HAP-1 (cell line): ENCODE measurements around the gene FAIM.
"Not testable (repeated sequence)": the region's sequence is repeated elsewhere in the genome, so short reads cannot be mapped to it uniquely, and the experiment has no call there.

ENCODE experiments used
- DNase-seq, 2 experiments: peaks; one replicate each; pipeline ENCODE4 v3.0.0-alpha.2; 2016 to 2020; ENCODE audit warnings: low spot score in 2 of 2
- H3K27me3 ChIP-seq: fragments of 250-450 bp; sonication (Bioruptor Pico); 2 replicates; pipeline ENCODE4 v1.5.1; 2020; ENCODE audit warnings: low read depth, mild to moderate bottlenecking, moderate library complexity
- H3K36me3 ChIP-seq: fragments of 250-450 bp; sonication (Bioruptor Pico); replicated peaks from 2 replicates; pipeline ENCODE4 v1.5.1; 2020; ENCODE audit warnings: mild to moderate bottlenecking
- H3K4me1 ChIP-seq: fragments of 250-450 bp; sonication (Bioruptor Pico); 2 replicates; pipeline ENCODE4 v1.5.1; 2020; ENCODE audit warnings: mild to moderate bottlenecking
- H3K4me3 ChIP-seq: fragments of 250-450 bp; sonication (Bioruptor Pico); 2 replicates; pipeline ENCODE4 v1.5.1; 2020; ENCODE audit warnings: mild to moderate bottlenecking, moderate library complexity
- H3K9me3 ChIP-seq: fragments of 250-450 bp; sonication (Bioruptor Pico); 2 replicates; pipeline ENCODE4 v1.5.1; 2020; ENCODE audit warnings: mild to moderate bottlenecking, moderate library complexity
- in situ Hi-C: fragments of 300-500 bp; cut with MboI; formaldehyde crosslinking; loops from 3 replicates; pipeline ENCODE4 v1.14.3; 2020; ENCODE audit warnings: low sequenced_read_pairs, inconsistent platforms, mixed read lengths

Gene FAIM

DNA sequence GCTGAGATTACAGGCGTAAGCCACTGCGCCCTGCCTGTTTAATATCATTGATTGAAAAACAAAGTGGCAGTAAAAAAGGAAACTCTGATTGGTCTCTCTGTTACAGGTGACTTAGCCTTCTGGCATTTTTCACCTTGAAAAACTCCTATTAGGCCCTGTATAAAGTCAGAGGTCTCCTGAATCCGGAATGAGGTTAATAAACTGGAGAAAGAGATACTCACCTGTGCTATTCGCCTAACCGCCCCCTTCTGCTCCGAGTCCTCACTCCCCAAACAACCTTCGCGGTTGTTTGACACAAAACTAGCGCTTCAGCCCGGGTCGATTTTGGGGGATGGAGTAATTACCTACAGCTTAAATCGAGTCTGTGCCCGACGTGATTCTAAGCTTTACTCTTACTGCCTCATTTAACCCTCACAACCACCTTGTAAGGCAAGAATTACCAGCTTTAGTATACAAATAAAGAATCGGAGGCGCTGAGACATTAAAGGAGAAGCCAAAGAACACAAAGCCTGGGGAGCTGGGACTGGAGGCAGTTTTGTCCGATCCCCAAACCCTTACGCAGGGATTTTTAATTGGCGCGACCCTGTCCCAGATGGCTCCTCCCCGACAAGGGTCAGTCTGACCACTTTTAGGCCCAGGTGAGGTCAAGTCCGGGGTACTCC lies 15.0 kb upstream of the FAIM start:
- Histone ChIP-seq H3K4me3 (peak overlapping the region; percentile 74), H3K4me1 (peaks cover 13% of the 10 kb centered on the region), H3K9me3 (no peaks in the 10 kb centered on the region), H3K27me3 (no peaks in the 10 kb centered on the region), H3K36me3 (peaks cover 10% of the 10 kb centered on the region; the same call in 1 of the 2 replicates)
- DNase-seq: peak; percentile 10 to 40
- in situ Hi-C loops: loop anchor here (10.0 kb wide), 1 partner anchor 241 kb away; the partner anchor contains the start of gene PIK3CB

GRCh38 chr3:138594150-138594934 lies 14.2 kb upstream of the FAIM start, which contains the start of gene CEP70:
Gene CEP70, minus strand, starts transcription at chr3:138594260. Its CDS starts 21,333 bp downstream, at chr3:138572927.
- Histone ChIP-seq H3K36me3 (peaks cover 7% of the 10 kb centered on the region; the same call in 1 of the 2 replicates), H3K27me3 (no peaks in the 10 kb centered on the region), H3K4me3 (peak within 1 kb of the TSS; percentile 74), H3K9me3 (no peaks in the 10 kb centered on the region), H3K4me1 (peaks cover 13% of the 10 kb centered on the region)
- in situ Hi-C loops: loop anchor here (10.0 kb wide), 1 partner anchor 240 kb away; the partner anchor contains the start of gene PIK3CB
- DNase-seq: peak; percentile 95 to 97

DNA sequence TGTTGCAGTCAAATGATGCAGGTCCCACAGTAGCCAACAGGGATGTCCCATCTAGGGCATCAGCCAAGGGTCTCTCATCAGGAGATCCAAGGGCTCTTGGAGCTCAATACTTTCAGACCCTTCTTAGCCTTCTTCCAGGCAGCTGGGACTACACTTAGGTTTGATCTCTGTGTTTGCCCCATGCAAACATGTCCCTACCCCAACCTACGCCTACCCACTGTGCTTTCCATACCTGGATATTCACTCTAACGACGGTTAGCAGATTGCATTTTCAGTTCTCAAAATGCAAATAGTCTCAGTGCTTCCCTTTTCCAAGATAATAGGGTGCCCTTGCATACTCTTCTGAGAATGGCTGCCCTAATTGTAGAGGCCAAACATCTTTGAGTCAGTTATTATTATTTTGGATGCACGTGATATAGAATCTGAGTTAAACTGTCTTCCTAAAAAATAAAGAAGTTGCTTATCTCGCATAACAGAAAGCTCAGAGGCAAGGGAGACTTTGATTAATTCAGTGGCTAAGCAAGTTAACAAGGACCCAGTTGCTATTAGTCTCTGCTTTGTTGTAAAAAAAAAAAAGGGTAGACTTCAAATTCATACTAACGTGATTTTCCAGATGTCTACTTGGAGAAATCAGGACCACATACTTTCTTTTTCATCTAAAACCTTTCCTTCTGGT lies 13.5 kb upstream of the FAIM start:
- no peak for DNase-seq
- peaks cover 7% of the 10 kb centered on the region; the same call in 1 of the 2 replicates for H3K36me3 ChIP-seq
- H3K4me1 ChIP-seq: peaks cover 13% of the 10 kb centered on the region
- H3K4me3 ChIP-seq: no peak overlapping the region; the same call in 1 of the 2 replicates
- no peaks in the 10 kb centered on the region for H3K9me3 ChIP-seq
- in situ Hi-C loops: loop anchor here (5.0 to 10.0 kb wide), 2 partner anchors 240 to 322 kb away; partner anchors contain the start of gene PIK3CB
- H3K27me3 ChIP-seq: no peaks in the 10 kb centered on the region

DNA sequence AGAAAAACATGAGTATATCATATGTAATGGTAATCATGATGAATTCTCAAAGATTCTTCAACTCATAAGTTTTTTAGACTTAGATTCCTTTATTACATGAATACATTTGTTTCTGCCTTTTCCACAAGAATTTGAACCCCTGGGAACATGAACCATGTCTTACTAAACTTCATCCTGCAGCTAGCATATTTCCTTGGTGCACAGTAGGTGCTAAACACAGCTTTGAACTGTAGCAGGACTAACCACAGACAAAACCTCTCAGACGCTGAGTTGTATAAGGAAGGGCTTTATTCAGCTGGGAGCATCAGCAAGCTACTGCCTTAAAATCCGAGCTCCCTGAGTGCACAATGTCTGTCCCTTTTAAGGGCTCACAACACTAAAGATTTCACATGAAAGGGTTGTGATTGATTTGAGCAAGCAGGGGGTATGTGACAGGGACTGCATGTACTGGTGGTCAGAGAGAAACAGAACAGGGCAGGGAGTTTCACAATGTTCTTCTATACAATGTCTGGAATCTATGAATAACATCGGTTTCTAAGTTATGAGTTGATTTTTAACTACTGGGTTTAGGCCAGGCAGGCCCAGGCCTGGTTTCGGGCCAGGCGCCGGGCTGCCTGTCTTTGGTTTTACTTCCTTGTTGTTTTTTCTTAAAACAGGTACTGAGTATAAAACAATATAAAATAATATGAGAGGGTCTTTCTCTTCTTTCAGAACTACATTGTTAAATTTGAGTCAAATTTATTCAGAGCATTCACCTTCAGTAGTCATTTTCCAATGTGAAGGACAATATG lies 11.2 kb upstream of the FAIM start:
- H3K4me1 ChIP-seq: peaks cover 13% of the 10 kb centered on the region
- H3K27me3 ChIP-seq, H3K9me3 ChIP-seq, H3K4me3 ChIP-seq, DNase-seq, H3K36me3 ChIP-seq: not testable (repeated sequence)
- in situ Hi-C loops: loop anchor here (5.0 to 10.0 kb wide), 2 partner anchors 237 to 320 kb away; partner anchors contain the start of gene PIK3CB

GRCh38 chr3:138598534-138598933 lies 10.0 kb upstream of the FAIM start:
- in situ Hi-C loops: loop anchor here (5.0 to 10.0 kb wide), 2 partner anchors 236 to 319 kb away; partner anchors contain the start of gene PIK3CB
- H3K4me3 ChIP-seq: no peak overlapping the region
- H3K9me3 ChIP-seq: peaks cover 7% of the 10 kb centered on the region
- DNase-seq: no peak
- H3K36me3 ChIP-seq: no peaks in the 10 kb centered on the region
- H3K27me3 ChIP-seq: no peaks in the 10 kb centered on the region
- H3K4me1 ChIP-seq: peaks cover 8% of the 10 kb centered on the region; the same call in 1 of the 2 replicates

DNA sequence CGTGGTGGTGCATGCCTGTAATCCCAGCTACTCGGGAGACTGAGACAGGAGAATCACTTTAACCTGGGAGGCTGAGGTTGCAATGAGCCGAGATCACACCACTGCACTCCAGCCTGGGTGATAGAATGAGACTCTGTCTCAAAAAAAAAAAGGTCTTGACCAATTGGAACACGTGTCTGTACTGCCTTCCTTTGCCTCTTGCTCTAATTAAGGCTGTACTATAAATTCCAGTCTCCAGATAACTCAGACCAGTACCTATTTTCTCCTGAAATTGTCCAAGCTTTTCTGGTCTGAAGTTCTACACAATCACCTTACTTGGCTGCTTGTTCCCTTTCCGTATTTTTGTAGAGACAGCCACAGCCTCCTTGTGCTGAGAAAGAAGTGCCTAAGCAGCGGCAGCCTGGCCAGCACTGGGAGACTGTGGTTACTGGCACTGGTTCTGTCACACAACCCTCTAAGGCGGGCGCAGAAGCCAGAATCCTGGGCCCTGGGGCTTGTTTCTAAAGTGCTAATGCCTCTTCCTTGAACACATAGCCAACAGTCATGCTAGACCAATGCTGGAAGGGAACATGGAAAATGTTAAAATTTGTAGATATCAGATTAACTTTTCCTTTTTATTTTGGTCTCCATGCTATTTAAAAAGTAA lies 8.3 kb upstream of the FAIM start:
- in situ Hi-C loops: no loop called here
- no peak overlapping the region for H3K4me3 ChIP-seq
- DNase-seq: no peak
- no peaks in the 10 kb centered on the region for H3K36me3 ChIP-seq
- H3K9me3 ChIP-seq: peaks cover 7% of the 10 kb centered on the region
- no peaks in the 10 kb centered on the region for H3K27me3 ChIP-seq
- peaks cover 5% of the 10 kb centered on the region; the same call in 1 of the 2 replicates for H3K4me1 ChIP-seq

- in situ Hi-C loops, H3K27me3 ChIP-seq, H3K4me1 ChIP-seq, H3K9me3 ChIP-seq, H3K36me3 ChIP-seq, H3K4me3 ChIP-seq, DNase-seq: not testable (repeated sequence)
Observed at GRCh38 chr3:138601661-138602060, 6.9 kb upstream of the FAIM start.

- H3K36me3 ChIP-seq, in situ Hi-C loops, H3K4me3 ChIP-seq: not testable (repeated sequence)
Observed at GRCh38 chr3:138604106-138604595, 4.4 kb upstream of the FAIM start.

DNA sequence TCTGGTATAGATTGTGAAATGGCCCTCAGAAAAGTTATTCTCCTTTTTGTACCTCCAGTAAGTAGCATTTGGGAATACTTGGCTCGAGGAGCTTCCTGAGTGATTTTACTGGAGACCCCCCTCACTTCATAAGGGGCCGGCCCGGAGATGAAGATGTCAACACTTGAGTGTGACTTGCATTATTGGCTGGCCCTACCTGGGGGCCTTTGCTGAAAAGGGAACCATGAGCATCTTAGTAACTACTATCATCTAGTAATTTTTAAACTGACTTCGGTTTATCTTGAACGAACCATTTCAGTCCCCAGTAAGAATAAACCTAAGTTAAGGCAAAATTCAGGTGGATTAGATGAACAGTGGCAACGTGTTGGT lies 1.3 kb downstream of the FAIM start:
- H3K4me3 ChIP-seq: peak overlapping the region; percentile 58
- no peaks in the 10 kb centered on the region; the same call in 1 of the 2 replicates for H3K36me3 ChIP-seq
- no peaks in the 10 kb centered on the region for H3K27me3 ChIP-seq
- DNase-seq: no peak
- H3K9me3 ChIP-seq: no peaks in the 10 kb centered on the region
- H3K4me1 ChIP-seq: peaks cover 7% of the 10 kb centered on the region; the same call in 1 of the 2 replicates
- in situ Hi-C loops: no loop called here

More at GRCh38 chr3:138604106-138604595, 4.4 kb upstream of the FAIM start:
- H3K4me1 ChIP-seq, H3K9me3 ChIP-seq, H3K27me3 ChIP-seq, DNase-seq: not testable (repeated sequence)

- Histone ChIP-seq H3K4me3 (no peak overlapping the region), H3K9me3 (no peaks in the 10 kb centered on the region), H3K36me3 (no peaks in the 10 kb centered on the region), H3K4me1 (no peaks in the 10 kb centered on the region), H3K27me3 (no peaks in the 10 kb centered on the region)
- no peak for DNase-seq
- in situ Hi-C loops: no loop called here
Observed at GRCh38 chr3:138615462-138615861, 6.9 kb downstream of the FAIM start.

GRCh38 chr3:138620431-138620830 lies 11.9 kb downstream of the FAIM start:
- Histone ChIP-seq H3K4me1 (no peaks in the 10 kb centered on the region), H3K36me3 (no peaks in the 10 kb centered on the region), H3K27me3 (no peaks in the 10 kb centered on the region), H3K4me3 (no peak overlapping the region), H3K9me3 (no peaks in the 10 kb centered on the region)
- in situ Hi-C loops: no loop called here
- no peak for DNase-seq

DNA sequence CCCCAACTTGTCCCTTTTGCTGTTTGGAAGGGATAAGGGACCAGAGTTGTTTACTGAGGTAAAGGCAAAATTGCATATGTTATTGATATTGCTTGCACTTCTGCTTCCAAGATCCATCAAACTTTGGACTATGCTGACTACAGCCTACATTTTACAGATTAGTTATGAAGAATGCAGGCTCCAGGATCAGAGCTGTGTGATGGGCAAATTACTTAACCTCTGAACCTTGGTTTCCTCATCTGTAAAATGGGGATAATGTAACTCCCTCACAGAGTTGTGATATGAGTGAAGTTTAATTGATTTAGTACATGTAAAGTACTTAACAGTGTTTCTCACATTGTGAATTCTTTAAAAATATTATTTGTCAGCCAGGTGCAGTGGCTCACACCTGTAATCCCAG lies 15.9 kb downstream of the FAIM start:
- in situ Hi-C loops: no loop called here
- Histone ChIP-seq H3K9me3 (no peaks in the 10 kb centered on the region), H3K4me3 (no peak overlapping the region), H3K4me1 (no peaks in the 10 kb centered on the region), H3K36me3 (no peaks in the 10 kb centered on the region), H3K27me3 (no peaks in the 10 kb centered on the region)
- DNase-seq: no peak
